Jurkat, Clone E6-1 (cell line): ENCODE data around the gene MAN1B1.

Experiments
- DNase-seq: peaks from one replicate; pipeline ENCODE4 v3.0.0-alpha.2; 2011; ENCODE audit warnings: low read depth, low spot score
- H3K4me3 ChIP-seq: 2 replicates; pipeline ENCODE4 v1.5.1; 2011; ENCODE audit warnings: mild to moderate bottlenecking, low read length, control low read depth, moderate library complexity

Gene MAN1B1

GRCh38 chr9:137106662-137107250 is 20.0 kb downstream of the MAN1B1 start:
- no peak for DNase-seq
- no peak overlapping the region for H3K4me3 ChIP-seq

GRCh38 chr9:137107312-137107921 is 20.6 kb downstream of the MAN1B1 start:
- H3K4me3 ChIP-seq: no peak overlapping the region
- DNase-seq: no peak

DNA sequence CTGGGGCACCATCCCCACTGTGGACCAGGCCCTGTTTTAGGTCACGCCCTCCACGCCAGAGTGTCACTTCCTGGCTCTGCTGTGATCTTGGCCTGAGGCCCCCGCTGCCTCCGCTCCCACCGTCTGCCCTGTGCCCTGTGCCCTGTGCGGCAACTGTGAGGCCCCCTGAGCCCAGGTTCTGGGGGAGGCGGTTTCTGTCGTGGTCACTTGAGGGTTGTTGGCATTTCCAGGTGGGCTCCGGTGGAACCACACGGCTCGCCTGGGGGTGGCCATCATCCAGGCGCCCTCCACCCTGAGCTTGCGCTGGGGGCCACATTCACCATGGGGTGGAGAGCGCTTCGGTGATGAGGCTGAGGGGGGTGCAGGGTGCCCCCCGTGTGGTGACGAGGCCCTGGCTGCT is 21.2 kb downstream of the MAN1B1 start:
- no peak for DNase-seq
- H3K4me3 ChIP-seq: no peak overlapping the region

GRCh38 chr9:137108608-137109249 is 21.9 kb downstream of the MAN1B1 start:
- no peak for DNase-seq
- no peak overlapping the region for H3K4me3 ChIP-seq

- no peak overlapping the region for H3K4me3 ChIP-seq
- no peak for DNase-seq
Observed at GRCh38 chr9:137109250-137110146, 22.7 kb downstream of the MAN1B1 start.

DNA sequence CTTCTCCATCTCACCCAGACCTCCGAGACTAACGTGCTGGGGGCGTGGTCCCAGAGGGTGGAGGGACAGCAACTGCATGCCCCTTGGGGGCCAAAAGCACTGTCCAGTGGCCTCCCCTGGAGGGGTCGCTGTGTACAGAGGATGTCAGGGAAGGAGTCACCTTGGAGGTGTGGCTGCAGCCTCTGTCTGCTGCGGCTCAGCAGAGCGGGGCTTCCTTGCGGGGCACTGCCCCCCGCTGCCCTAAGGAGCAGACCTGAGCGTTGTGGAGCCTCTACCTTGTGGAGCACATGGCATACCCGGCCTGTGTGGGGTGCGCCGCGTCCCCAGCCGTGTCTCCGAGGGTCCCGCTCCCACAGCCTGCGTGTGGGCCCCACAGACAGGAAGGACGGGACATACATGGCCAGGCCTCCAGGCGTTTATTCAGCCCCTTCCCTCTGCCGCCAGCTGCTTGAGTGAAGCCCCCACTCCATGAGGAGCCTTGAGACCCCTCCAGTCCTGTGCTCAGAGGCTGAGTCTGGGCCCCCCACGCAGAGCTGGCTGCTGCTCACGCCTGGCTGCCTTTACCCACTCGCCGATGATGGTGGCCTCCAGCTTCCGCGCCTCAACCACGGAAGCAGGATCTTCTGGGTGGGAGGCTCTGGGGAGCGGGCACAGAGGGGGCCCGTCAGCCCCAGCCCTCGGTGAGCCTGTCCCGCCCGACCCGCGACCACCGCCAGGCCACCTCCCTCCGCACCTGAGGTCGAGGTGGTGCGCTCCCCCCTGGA is 23.5 kb downstream of the MAN1B1 start:
- no peak overlapping the region for H3K4me3 ChIP-seq
- DNase-seq: no peak

- DNase-seq: no peak
- H3K4me3 ChIP-seq: no peak overlapping the region
Observed at GRCh38 chr9:137110911-137111787, 24.4 kb downstream of the MAN1B1 start.

DNA sequence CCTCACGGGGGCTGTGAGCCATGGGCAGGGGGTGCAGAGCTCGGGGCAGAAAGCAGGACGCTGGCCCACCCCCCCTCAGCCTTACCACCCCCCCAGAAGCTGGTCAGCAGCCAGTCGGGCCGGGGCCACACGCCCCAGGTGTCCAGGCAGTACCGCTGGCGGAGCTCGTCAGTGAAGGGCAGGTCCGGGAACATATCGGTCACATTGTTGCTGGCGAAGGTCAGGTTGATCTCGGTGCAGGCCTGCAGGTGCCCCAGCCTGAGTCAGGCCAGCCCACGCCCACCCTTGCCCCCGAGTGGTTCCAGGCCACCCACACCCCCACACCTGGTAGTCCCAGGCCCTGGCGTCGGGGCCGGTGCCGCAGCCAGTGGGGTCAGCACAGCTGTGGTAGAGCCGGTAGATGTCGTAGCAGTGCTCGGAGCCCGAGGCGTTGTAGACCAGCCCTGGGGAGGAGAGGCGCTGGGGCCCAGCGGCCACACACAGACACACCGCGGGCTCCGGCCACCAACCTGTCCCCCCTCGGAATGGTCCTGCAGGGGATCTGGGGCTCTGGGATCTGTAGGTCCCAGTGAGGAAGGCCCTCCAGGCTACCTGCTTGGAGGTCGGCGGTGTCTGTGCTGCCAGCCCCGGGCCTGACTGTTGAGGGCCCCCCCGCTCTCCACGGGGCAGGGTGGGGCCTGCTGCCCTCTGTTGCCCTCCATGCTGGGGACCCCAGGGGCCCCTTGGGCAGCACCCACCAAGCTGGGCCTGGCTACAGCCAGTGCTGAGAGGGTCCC is 25.2 kb downstream of the MAN1B1 start:
- no peak overlapping the region for H3K4me3 ChIP-seq
- no peak for DNase-seq

- H3K4me3 ChIP-seq: no peak overlapping the region
- DNase-seq: no peak
Observed at GRCh38 chr9:137112564-137113384, 26.0 kb downstream of the MAN1B1 start.

DNA sequence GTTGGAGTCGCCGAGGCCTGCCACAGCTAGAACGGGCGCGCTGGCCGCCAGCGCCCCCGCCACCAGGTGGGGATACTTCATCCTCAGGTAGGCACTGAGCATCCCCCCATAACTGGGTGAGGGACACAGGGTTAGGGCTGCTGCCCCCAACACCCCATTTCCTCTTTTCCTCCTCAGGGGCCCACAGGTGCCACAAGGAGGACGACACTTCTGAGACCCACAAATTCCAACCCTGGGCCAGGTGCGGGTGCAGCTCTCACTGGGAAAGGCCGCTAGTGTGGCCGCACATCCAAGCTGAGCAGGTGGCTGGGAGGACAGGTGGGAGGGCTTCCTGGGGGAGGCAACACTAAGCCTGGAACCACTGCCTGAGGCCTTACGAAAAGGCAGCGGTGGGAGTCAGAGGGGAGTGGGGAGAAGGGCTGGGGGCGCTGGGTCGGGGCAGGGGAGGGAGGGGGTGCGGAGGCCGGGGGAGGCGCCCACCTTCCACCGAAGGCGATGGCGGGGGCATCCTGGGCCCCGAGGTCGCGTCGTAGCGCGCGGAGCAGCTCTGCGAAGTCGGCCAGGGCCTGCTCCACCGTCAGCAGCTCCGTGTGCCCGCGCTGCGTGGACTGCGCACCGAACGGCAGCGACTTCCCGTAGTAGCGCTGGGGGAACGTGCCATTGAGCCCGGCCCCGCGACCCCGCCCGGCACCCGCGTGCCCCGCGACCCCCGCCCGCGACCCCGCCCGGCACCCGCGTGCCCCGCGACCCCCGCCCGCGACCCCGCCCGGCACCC is 26.8 kb downstream of the MAN1B1 start:
- no peak overlapping the region; the same call in 1 of the 2 replicates for H3K4me3 ChIP-seq
- DNase-seq: no peak

- peak overlapping the region; percentile 57 for H3K4me3 ChIP-seq
- no peak for DNase-seq
Observed at GRCh38 chr9:137114220-137114612, 27.4 kb downstream of the MAN1B1 start.

- peak; percentile 41 for DNase-seq
- H3K4me3 ChIP-seq: peak within 1 kb of the TSS; percentile 57
Observed at GRCh38 chr9:137114613-137115393, 28.0 kb downstream of the MAN1B1 start, which contains the start of gene DPP7. TSS of gene DPP7 (minus strand) at chr9:137114733. CDS start at chr9:137114713, 20 bp downstream.

DNA sequence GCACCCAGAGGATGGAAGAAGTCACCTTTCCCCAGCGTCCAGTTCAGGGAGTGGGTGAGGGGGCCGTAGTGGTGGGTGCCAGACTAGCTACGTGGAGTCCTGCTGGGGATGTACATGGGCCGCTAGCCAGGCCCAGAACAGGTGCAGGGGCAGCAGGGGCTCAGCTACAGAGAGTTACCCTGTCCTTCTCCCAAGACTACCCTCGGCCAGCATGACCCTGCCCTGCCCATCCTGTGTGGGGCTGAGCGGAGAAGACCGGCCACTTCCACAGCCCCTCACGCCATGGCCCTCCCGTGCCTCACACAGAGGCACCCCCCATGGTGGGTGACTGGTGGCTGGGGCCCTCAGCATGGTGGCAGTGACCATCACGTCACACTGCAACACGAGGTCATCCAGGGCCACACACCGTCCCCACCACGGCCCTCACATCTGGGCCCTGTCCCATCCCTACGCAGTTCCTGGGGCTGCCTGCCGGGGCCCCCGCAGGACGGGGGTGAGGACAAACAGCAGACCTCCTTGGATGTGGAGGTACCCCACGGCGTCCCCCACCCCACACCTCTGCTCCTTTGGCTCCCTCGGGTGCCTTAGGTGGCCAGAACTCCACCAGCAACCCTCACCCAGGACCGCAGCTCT is 28.7 kb downstream of the MAN1B1 start:
- H3K4me3 ChIP-seq: peak overlapping the region; percentile 57
- no peak for DNase-seq

- no peak for DNase-seq
Observed at GRCh38 chr9:137116027-137116507, 29.3 kb downstream of the MAN1B1 start.

More at GRCh38 chr9:137116027-137116507, 29.3 kb downstream of the MAN1B1 start:
- H3K4me3 ChIP-seq: no peak overlapping the region
